ENCODE results near the gene TTYH3. TPM values are rescaled to one million over a fixed set of nuclear protein-coding genes. Genes with fewer than 3 reads are reported as not detected.

Gene TTYH3
- total RNA-seq, 1 experiment from 2014 or later: 114 TPM

- POLR2A ChIA-PET (ENCODE audit: unreplicated experiment): no interaction called here
- Histone ChIP-seq H3K27ac (no peak overlapping the region), H3K9me3 (ENCODE audit: insufficient read depth, low read depth) (no peaks in the 10 kb centered on the region), H3K36me3 (ENCODE audit: low read depth) (no peaks in the 10 kb centered on the region), H3K27me3 (ENCODE audit: insufficient read depth, low read depth) (no peaks in the 10 kb centered on the region), H3K4me2 (no peak overlapping the region), H3F3A (ENCODE audit: insufficient read depth, low read depth) (no peaks in the 10 kb centered on the region), H4K20me1 (ENCODE audit: insufficient read depth) (no peaks in the 10 kb centered on the region), H3K9me2 (ENCODE audit: insufficient read depth) (no peaks in the 10 kb centered on the region), H3K4me3 (no peak overlapping the region), H2AFZ (no peak overlapping the region), H3K79me2 (ENCODE audit: low read depth) (no peaks in the 10 kb centered on the region), H3K4me1 (replicated peaks; ENCODE audit: insufficient read depth) (no peaks in the 10 kb centered on the region)
- no TSS peak for BruUV-seq (replicated peaks)
- TF ChIP-seq EZH2 (IDR thresholded peaks at IDR 0.05; ENCODE audit: low read depth) (no peak), CTCF (conservative IDR thresholded peaks at IDR 0.05) (no peak)
- CTCF ChIA-PET: no interaction called here
- no peak for DNase-seq
- intact Hi-C loops (cut with micrococcal nuclease; ENCODE audit: unreplicated experiment): no loop called here
Measured at GRCh38 chr7:2595258-2595860, 36.4 kb upstream of the TTYH3 start.

DNA sequence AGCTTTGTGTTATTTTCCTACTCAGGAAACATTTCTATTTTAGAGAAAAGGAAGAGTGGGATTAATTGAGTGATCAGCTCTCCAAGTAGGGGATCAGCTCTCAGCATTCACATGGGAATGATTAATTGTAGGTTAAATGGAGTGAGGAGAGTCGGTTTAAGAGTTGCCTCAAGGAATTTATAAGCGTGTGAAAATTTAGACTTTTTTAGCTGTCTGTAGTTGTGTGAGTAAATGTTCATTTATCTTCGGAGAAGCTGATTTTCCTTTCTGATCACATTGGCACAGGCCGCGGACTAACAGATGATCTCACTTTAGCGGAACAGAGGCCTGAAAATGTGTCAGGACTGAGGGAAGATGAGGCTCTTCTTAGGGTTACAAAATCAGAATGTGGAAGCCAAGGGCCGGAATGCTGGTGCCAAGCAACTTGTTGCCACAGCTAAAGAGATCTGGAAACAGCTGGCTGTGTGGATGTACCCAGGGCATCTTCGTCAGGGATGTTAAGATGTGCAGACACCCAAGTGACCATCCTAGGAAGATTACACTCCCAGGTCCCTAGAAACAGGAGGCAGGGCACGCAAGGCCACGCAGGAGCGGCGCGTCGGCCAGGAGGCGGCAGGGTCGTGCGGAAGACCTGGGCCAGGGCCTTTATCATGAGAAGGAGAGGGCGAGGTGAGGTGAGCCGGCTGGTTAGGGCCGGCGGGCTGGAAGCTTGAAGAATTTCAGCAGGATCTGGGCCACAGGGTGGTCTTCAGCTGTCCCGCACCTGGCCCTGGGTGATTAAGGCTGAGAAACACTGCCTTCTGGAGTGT, 35.1 kb upstream of the TTYH3 start:
- POLR2A ChIA-PET (ENCODE audit: unreplicated experiment): no interaction called here
- CTCF ChIA-PET: no interaction called here
- no peaks in the 10 kb centered on the region for H3K9me2 ChIP-seq (ENCODE audit: insufficient read depth)

DNA sequence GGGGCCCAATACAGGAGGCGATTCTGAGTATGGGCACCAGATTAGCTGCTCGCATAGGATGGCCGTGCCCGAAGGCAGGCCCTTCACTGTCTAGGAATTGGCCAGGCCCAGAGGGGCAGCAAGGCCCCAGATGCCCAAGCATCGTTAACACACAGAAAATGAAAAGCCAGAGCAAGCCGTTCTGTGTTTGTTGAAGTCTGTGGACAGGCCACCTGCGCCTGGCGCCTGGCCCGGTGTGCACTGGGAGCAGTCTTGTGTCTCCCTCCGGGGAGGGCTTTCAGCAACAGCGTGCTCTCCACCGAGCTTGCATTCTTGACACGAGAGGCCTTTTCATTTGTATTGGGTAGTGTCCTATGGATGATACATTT, 34.5 kb upstream of the TTYH3 start:
- Histone ChIP-seq H3K4me3 (no peak overlapping the region), H3K79me2 (ENCODE audit: low read depth) (no peaks in the 10 kb centered on the region), H3K36me3 (ENCODE audit: low read depth) (no peaks in the 10 kb centered on the region), H3K9me3 (ENCODE audit: insufficient read depth, low read depth) (no peaks in the 10 kb centered on the region), H4K20me1 (ENCODE audit: insufficient read depth) (no peaks in the 10 kb centered on the region), H3K9me2 (ENCODE audit: insufficient read depth) (no peaks in the 10 kb centered on the region), H3F3A (ENCODE audit: insufficient read depth, low read depth) (no peaks in the 10 kb centered on the region), H3K27me3 (ENCODE audit: insufficient read depth, low read depth) (no peaks in the 10 kb centered on the region), H3K27ac (no peak overlapping the region), H3K4me1 (replicated peaks; ENCODE audit: insufficient read depth) (no peaks in the 10 kb centered on the region; the same call in 1 of the 2 replicates), H2AFZ (no peak overlapping the region), H3K4me2 (no peak overlapping the region)
- no TSS peak for BruUV-seq (replicated peaks)
- intact Hi-C loops (cut with micrococcal nuclease; ENCODE audit: unreplicated experiment): no loop called here
- ChIA-PET CTCF (no interaction called here), POLR2A (ENCODE audit: unreplicated experiment) (no interaction called here)
- no peak for TF ChIP-seq EZH2 (IDR thresholded peaks at IDR 0.05; ENCODE audit: low read depth)
- TF ChIP-seq CTCF (conservative IDR thresholded peaks at IDR 0.05): no peak
- no peak for DNase-seq

More for the DNA sequence above, 35.1 kb upstream of the TTYH3 start:
- H3K36me3 ChIP-seq (ENCODE audit: low read depth): no peaks in the 10 kb centered on the region
- H3K27me3 ChIP-seq (ENCODE audit: insufficient read depth, low read depth): no peaks in the 10 kb centered on the region
- intact Hi-C loops (cut with micrococcal nuclease; ENCODE audit: unreplicated experiment): no loop called here
- no peaks in the 10 kb centered on the region for H3F3A ChIP-seq (ENCODE audit: insufficient read depth, low read depth)
- H3K4me1 ChIP-seq (replicated peaks; ENCODE audit: insufficient read depth): no peaks in the 10 kb centered on the region
- no peak overlapping the region for H3K4me3 ChIP-seq
- H3K9me3 ChIP-seq (ENCODE audit: insufficient read depth, low read depth): no peaks in the 10 kb centered on the region
- no TSS peak for BruUV-seq (replicated peaks)
- H3K4me2 ChIP-seq: no peak overlapping the region
- no peak overlapping the region for H3K27ac ChIP-seq
- H4K20me1 ChIP-seq (ENCODE audit: insufficient read depth): no peaks in the 10 kb centered on the region
- no peaks in the 10 kb centered on the region for H3K79me2 ChIP-seq (ENCODE audit: low read depth)
- no peak for TF ChIP-seq CTCF (conservative IDR thresholded peaks at IDR 0.05)
- TF ChIP-seq EZH2 (IDR thresholded peaks at IDR 0.05; ENCODE audit: low read depth): no peak
- no peak for DNase-seq
- H2AFZ ChIP-seq: no peak overlapping the region
